Esophagus muscularis mucosa (tissue), 3 donors: ENCODE measurements around the gene C15orf62.

Source experiments
- POLR2A ChIP-seq: fragments of 450-650 bp; IDR thresholded peaks from one replicate; pipeline ENCODE4 v1.6.1; 2017; ENCODE audit warnings: antibody characterized with exemption, moderate library complexity, mild to moderate bottlenecking, low read depth
- TF ChIP-seq, protein P1 (sequence below), 3 experiments: fragments of 200-600 bp in 2 of 3; fragments of 450-650 bp in 1 of 3; sonication (generic) in 2 of 3; IDR thresholded peaks; one replicate each; pipeline ENCODE4 v1.5.1; 2017 to 2019; ENCODE audit warnings: antibody characterized with exemption in 3 of 3, mild to moderate bottlenecking in 2 of 3, moderate library complexity in 1 of 3

GRCh38 chr15:40785164-40785563 is 15.4 kb downstream of the C15orf62 start:
- TF ChIP-seq, protein P1, sequence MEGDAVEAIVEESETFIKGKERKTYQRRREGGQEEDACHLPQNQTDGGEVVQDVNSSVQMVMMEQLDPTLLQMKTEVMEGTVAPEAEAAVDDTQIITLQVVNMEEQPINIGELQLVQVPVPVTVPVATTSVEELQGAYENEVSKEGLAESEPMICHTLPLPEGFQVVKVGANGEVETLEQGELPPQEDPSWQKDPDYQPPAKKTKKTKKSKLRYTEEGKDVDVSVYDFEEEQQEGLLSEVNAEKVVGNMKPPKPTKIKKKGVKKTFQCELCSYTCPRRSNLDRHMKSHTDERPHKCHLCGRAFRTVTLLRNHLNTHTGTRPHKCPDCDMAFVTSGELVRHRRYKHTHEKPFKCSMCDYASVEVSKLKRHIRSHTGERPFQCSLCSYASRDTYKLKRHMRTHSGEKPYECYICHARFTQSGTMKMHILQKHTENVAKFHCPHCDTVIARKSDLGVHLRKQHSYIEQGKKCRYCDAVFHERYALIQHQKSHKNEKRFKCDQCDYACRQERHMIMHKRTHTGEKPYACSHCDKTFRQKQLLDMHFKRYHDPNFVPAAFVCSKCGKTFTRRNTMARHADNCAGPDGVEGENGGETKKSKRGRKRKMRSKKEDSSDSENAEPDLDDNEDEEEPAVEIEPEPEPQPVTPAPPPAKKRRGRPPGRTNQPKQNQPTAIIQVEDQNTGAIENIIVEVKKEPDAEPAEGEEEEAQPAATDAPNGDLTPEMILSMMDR (IDR thresholded peaks at IDR 0.05), result no peak
- TF ChIP-seq POLR2A, result no peak
